Astrocyte of the cerebellum (primary cell): ENCODE measurements around the gene MYO1B.

Experiments
- DNase-seq: peaks from one replicate; pipeline ENCODE4 v3.0.0-alpha.2; 2011; ENCODE audit warnings: low read depth
- H3K4me3 ChIP-seq: 2 replicates; pipeline ENCODE4 v1.5.1; 2011; ENCODE audit warnings: mild to moderate bottlenecking, low read depth, low read length, moderate library complexity
- CTCF ChIP-seq: IDR thresholded peaks from 2 replicates; pipeline ENCODE4 v1.5.1; 2012; ENCODE audit warnings: low read length, low read depth, moderate library complexity, mild to moderate bottlenecking; ENCODE audit errors: missing control alignments
- in situ Hi-C: cut with HindIII; loops from 2 replicates; pipeline ENCODE4 v1.10.0; 2017; ENCODE audit warnings: low sequenced_read_pairs

Gene MYO1B

GRCh38 chr2:191428141-191428540 lies 182.9 kb downstream of the MYO1B start:
- in situ Hi-C loops: no loop called here
- H3K4me3 ChIP-seq: no peak overlapping the region
- no peak for TF ChIP-seq CTCF
- peak; percentile 22 for DNase-seq

- no peak for TF ChIP-seq CTCF
- no peak for DNase-seq
- no peak overlapping the region for H3K4me3 ChIP-seq
- in situ Hi-C loops: no loop called here
Observed at GRCh38 chr2:191430476-191430875, 185.3 kb downstream of the MYO1B start.

- no peak for DNase-seq
- no peak for TF ChIP-seq CTCF
- H3K4me3 ChIP-seq: no peak overlapping the region
- in situ Hi-C loops: no loop called here
Observed at GRCh38 chr2:191432121-191432520, 186.9 kb downstream of the MYO1B start.

- no peak for TF ChIP-seq CTCF
Observed at GRCh38 chr2:191434072-191434471, 188.9 kb downstream of the MYO1B start.

GRCh38 chr2:191435141-191435540 lies 189.9 kb downstream of the MYO1B start:
- no peak overlapping the region for H3K4me3 ChIP-seq
- no peak for TF ChIP-seq CTCF
- in situ Hi-C loops: no loop called here
- DNase-seq: no peak

More at GRCh38 chr2:191434072-191434471, 188.9 kb downstream of the MYO1B start:
- no peak for DNase-seq
- in situ Hi-C loops: no loop called here
- no peak overlapping the region for H3K4me3 ChIP-seq

- in situ Hi-C loops: no loop called here
Observed at GRCh38 chr2:191436368-191437055, 191.3 kb downstream of the MYO1B start.

More at GRCh38 chr2:191436368-191437055, 191.3 kb downstream of the MYO1B start:
- DNase-seq: no peak
- no peak overlapping the region for H3K4me3 ChIP-seq
- no peak for TF ChIP-seq CTCF
